Mesenteric fat pad (tissue), 1 donor: Measurements from ENCODE around the gene TTC9C. TPM values are rescaled to one million over a fixed set of nuclear protein-coding genes. Genes with fewer than 3 reads are reported as not detected.
"Not testable (repeated sequence)": the region's sequence is repeated elsewhere in the genome, so short reads cannot be mapped to it uniquely, and the experiment has no call there.

Experiments used
- DNase-seq: peaks from one replicate; pipeline ENCODE4 v3.0.0-alpha.2; 2020; ENCODE audit warnings: low spot score
- total RNA-seq: library from RNA; stranded (reverse); fragmentation: NEBNext Ultra II Directional; extraction: Animal tissue kit (Norgen Biotek cat#: 25700); gene quantifications from one replicate; pipeline ENCODE4 v1.2.1, GENCODE V29; 2021
- donor health status: DM: yes; HTN: yes; CAD: no.

The TTC9C gene
- total RNA-seq, 1 donor from 2014 or later: 23.0 TPM

GRCh38 chr11:62709247-62710000 lies 18.9 kb upstream of the TTC9C start:
- peak; percentile 97 for DNase-seq

- no peak for DNase-seq
These were observed 18.3 kb upstream of the TTC9C start for GRCh38 chr11:62710001-62710345.

- no peak for DNase-seq
These were observed 15.9 kb upstream of the TTC9C start for GRCh38 chr11:62712276-62712812.

- no peak for DNase-seq
These were observed 15.4 kb upstream of the TTC9C start for GRCh38 chr11:62712861-62713260.

GRCh38 chr11:62713343-62713742 lies 14.9 kb upstream of the TTC9C start:
- no peak for DNase-seq

- peak; percentile 37 for DNase-seq
These were observed 12.8 kb upstream of the TTC9C start for GRCh38 chr11:62715150-62716130.

- no peak for DNase-seq
These were observed 12.1 kb upstream of the TTC9C start for GRCh38 chr11:62716206-62716605.

- peak; percentile 76 for DNase-seq
These were observed 11.5 kb upstream of the TTC9C start for GRCh38 chr11:62716816-62717215.

- no peak for DNase-seq
These were observed 8.8 kb upstream of the TTC9C start for GRCh38 chr11:62719302-62719978.

- DNase-seq: no peak
These were observed 6.3 kb upstream of the TTC9C start for GRCh38 chr11:62721994-62722393.

- DNase-seq: no peak
These were observed 4.1 kb upstream of the TTC9C start for GRCh38 chr11:62724171-62724570.

GRCh38 chr11:62725646-62726045 lies 2.6 kb upstream of the TTC9C start:
- no peak for DNase-seq

- no peak for DNase-seq
These were observed 2.0 kb upstream of the TTC9C start for GRCh38 chr11:62726156-62726914.

- DNase-seq: no peak
These were observed 1.4 kb upstream of the TTC9C start for GRCh38 chr11:62726915-62727164.

- DNase-seq: peak; percentile 100
These were observed 968 bp upstream of the TTC9C start, which contains the start of gene HNRNPUL2 for GRCh38 chr11:62727165-62727871. Gene HNRNPUL2 (minus strand): TSS chr11:62727457. CDS start chr11:62727156, 301 bp downstream.

GRCh38 chr11:62727872-62728170 lies 465 bp upstream of the TTC9C start:
- no peak for DNase-seq

- not testable (repeated sequence) for DNase-seq
These were observed 1.8 kb downstream of the TTC9C start for GRCh38 chr11:62730076-62730475.

GRCh38 chr11:62732830-62733229 lies 4.5 kb downstream of the TTC9C start:
- DNase-seq: no peak

GRCh38 chr11:62737196-62737595 lies 8.9 kb downstream of the TTC9C start:
- no peak for DNase-seq

GRCh38 chr11:62747475-62748160 lies 19.3 kb downstream of the TTC9C start:
- no peak for DNase-seq
